H1 (cell line): ENCODE results near the gene TNNI2. TPM values are rescaled to one million over a fixed set of nuclear protein-coding genes. Genes with fewer than 3 reads are reported as not detected.

Experiments used
- BRCA1 ChIP-seq: IDR thresholded peaks from 2 replicates; pipeline ENCODE4 v1.6.1; 2012; ENCODE audit warnings: low read depth, low read length, improper control_type of control experiment
- CHD2 ChIP-seq: IDR thresholded peaks from 2 replicates; pipeline ENCODE4 v1.6.1; 2012; ENCODE audit warnings: low read length, improper control_type of control experiment
- FOSL1 ChIP-seq: IDR thresholded peaks from 2 replicates; pipeline ENCODE4 v1.6.1; 2011; ENCODE audit warnings: mild to moderate bottlenecking, low read depth, low read length, moderate library complexity; ENCODE audit not compliant: insufficient read depth
- MAFK ChIP-seq: IDR thresholded peaks from 2 replicates; pipeline ENCODE4 v1.6.1; 2012; ENCODE audit warnings: low read depth, mild to moderate bottlenecking, improper control_type of control experiment, low read length
- POU5F1 ChIP-seq: IDR thresholded peaks from 2 replicates; pipeline ENCODE4 v1.6.1; 2011; ENCODE audit warnings: low read depth, mild to moderate bottlenecking, low read length, moderate library complexity
- RAD21 ChIP-seq, 2 experiments: IDR thresholded peaks in 1 of 2; conservative IDR thresholded peaks in 1 of 2; 2 replicates each; pipeline ENCODE4 v1.6.1; 2011; ENCODE audit warnings: low read depth in 2 of 2, low read length in 2 of 2, improper control_type of control experiment in 1 of 2, inconsistent platforms in 1 of 2, mild to moderate bottlenecking in 1 of 2, moderate library complexity in 1 of 2
- SIRT6 ChIP-seq: IDR thresholded peaks from one replicate; pipeline ENCODE4 v1.7.1; 2012; ENCODE audit warnings: low read length, inconsistent platforms
- polyA plus RNA-seq, 7 experiments: library from polyadenylated mRNA; depleted of rRNA in 3 of 7; stranded (reverse) in 5 of 7; unstranded in 2 of 7; fragments of >200 nt in 5 of 7; fragments of 200-250 nt in 2 of 7; gene quantifications; 1 replicate in 5 of 7; 2 replicates in 1 of 7; 4 replicates in 1 of 7; pipeline versions ENCODE4 v1.2.1 to v1.2.3, GENCODE V29; 2011 to 2013; ENCODE audit warnings: missing spikeins in 2 of 7, mixed read lengths in 2 of 7
- total RNA-seq: library from RNA; stranded (reverse); fragmentation: NEBNext Ultra II Directional; extraction: Animal tissue kit (Norgen Biotek cat#: 25700); gene quantifications from 2 replicates; pipeline ENCODE4 v1.2.1, GENCODE V29; 2021

TNNI2 gene
- total and polyA plus RNA-seq, 2 of the 8 experiments (the other 6 are each of a cell fraction or from before 2014, with no cell fraction given): not detected

- TF ChIP-seq CHD2: no peak
- no peak for TF ChIP-seq SIRT6
- no peak for TF ChIP-seq BRCA1
- TF ChIP-seq FOSL1: no peak
- TF ChIP-seq MAFK: no peak
- no peak for TF ChIP-seq POU5F1
- no peak for TF ChIP-seq RAD21 (IDR thresholded peaks at IDR 0.05 in 1 of 2, conservative IDR thresholded peaks at IDR 0.05 in 1 of 2; ENCODE audit: low read depth in 2 of 2, low read length in 2 of 2)
Measured at GRCh38 chr11:1815751-1816150, 23.0 kb upstream of the TNNI2 start (continued).
